ENCODE results near the gene SMIM12.

GRCh38 chr1:34905098-34905459 lies 45.5 kb upstream of the SMIM12 start:
- no peak for TF ChIP-seq GATA3 (IDR thresholded peaks at IDR 0.05; ENCODE audit: low read depth, low read length)
- TF ChIP-seq GATA2 (IDR thresholded peaks at IDR 0.05; ENCODE audit: low read depth, low read length) = no peak
